HG03575 (cell line): ENCODE data around the gene ABHD17A.
"Not testable (repeated sequence)": the region's sequence is repeated elsewhere in the genome, so short reads cannot be mapped to it uniquely, and the experiment has no call there.

Experiments
- ATAC-seq: cut with Tn5 transposase; IDR thresholded peaks from one replicate; pipeline ENCODE4 v1.9.1; 2021; ENCODE audit not compliant: unreplicated experiment, insufficient number of reproducible peaks, low FRiP score; ENCODE audit errors: extremely low read depth

Gene ABHD17A

DNA sequence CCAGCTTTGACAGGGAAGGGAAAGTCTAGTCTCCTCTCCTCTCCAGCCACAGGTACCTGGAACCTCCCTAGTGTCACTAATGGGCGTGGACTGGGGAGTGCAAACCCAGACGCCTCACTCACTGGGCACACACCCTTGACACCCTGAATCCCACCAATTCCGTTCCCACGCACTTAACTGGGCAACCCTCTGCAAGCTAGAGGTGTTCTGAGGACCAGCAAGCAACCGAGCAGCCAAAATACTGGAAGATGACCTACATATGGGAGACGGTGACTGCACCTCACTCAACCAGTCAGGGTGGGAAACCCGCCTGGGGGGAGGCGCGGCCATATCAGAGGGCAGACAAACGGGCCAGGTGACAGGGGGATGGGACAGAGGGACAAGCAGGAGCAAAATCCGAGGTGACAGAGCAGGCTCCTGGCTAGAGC, 991 bp downstream of the ABHD17A start:
- ATAC-seq: no peak

DNA sequence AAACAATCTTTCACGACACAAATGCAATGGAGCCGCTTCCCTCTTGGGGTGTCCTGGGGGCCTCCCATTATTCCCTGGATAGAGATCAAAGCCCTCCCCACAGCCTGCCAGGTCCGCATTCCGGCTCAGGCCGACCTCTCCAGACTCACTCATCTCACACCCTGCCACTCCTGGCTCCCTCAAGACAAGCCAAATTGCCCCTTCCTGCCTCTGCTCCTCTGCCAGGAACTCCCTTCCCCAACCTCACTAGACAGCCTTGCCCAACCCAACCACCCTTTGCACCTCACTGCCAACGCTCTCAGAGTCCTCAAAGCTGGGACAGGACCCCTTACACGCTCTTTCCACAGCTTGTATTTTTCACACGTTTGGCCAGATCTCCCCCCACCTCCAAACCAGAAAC, 1.5 kb downstream of the ABHD17A start:
- no peak for ATAC-seq

DNA sequence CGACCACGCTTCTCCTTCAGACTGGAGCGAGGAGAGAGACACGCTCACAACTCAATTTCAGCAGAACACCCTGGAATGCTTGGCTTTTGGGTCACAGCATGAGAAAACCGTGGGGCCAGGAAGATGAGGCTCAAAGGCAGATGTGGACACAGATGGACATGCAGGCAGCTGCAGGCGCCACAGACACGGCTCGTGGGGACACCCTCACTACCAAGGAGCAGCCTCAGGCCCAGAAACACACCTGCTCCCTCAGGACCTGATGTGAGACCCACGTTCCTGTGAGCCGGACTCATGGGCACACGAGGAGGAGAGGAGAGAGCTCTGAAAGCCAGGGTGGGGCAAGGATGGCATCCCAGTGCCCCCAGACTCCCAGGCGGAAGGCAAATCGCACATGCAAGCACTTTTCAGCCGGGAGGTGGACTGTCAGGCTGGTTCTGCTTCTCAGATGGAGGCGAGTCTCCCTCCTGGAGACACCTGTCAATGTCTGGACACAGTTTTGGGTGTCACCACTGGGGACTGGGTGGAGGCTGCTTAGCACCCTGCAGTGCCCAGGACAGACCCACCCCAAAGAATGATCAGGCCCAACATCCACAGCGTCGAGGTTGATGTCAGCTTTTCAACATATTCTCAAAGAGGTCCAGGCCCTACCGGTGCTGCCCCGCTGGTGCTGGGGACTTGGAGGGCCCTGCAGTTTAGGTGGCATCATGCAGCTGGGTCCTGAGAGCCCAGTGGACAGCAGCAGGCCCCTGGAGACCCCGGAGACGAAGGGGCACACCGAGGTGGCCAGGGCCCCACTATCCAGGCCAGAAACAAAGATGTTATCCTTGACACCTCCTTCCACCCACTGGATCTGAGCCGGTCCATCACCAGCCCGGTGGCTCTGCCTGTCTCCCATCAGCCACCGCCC, 2.3 kb downstream of the ABHD17A start:
- no peak for ATAC-seq

DNA sequence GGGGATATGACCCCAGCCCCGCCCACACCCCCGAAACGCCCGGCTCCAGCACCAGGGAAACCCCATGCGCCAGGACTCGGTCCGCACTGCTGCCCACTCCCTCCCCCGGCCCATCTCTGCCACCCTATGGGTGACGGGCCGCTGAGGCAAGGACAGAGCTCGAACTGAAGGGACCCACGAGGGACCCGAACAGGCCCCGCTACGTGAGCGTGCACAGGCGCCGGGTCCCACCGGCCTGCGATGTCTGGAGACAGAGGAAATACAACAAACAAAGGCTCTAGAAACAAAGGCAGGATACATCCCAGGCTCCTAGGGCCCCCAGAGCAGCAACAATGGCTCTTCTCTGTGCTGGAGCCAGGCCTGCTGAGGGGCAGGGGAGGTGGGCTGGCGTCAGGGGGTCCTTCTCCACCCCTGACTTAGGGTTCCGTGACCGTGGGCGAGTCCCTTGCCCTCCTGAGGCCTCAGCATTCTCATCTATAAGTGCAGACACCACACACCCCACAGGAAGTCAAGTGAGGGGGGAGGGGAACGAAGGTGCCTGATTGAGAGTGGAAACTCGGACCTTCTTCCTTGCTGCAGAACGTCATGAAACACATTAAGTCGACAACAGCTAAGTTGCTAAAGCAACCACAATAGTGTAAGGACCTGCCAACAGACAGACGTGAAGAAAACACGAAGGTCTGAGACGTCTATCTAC, 3.1 kb downstream of the ABHD17A start:
- ATAC-seq: no peak

DNA sequence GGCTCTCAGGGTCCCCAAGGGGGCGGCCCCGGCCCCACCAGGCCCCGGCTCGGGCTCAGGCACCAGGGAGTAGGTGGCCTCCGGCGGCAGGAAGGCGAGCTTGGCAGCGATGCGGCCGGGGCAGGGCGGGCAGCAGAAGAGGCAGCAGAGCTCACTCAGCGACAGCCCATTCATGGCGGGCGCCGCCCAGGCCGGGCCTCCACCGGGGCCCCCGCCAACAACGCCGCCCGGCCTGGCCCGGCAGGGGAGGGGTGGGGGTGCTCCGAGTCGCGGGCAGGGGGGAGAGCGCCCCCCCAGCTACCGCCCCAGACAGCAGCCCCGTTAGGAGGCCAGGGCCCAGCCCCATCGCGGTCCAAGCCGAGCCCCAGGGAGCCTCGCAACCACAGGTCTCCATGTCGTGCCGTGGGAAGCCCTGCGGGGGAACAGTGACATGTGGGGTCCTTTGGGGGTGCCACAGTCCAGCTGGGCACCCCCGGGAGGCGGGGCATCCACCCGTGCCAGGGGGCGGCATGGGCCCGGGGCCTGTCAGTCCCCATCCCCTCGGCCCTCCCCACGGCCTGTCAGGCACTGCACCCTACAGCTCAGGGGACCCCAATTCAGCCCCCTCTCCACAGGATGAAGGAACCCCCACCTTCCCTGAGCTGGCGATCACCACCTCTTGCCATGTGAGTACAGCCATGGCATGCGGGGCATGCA, 3.8 kb downstream of the ABHD17A start:
- not testable (repeated sequence) for ATAC-seq

DNA sequence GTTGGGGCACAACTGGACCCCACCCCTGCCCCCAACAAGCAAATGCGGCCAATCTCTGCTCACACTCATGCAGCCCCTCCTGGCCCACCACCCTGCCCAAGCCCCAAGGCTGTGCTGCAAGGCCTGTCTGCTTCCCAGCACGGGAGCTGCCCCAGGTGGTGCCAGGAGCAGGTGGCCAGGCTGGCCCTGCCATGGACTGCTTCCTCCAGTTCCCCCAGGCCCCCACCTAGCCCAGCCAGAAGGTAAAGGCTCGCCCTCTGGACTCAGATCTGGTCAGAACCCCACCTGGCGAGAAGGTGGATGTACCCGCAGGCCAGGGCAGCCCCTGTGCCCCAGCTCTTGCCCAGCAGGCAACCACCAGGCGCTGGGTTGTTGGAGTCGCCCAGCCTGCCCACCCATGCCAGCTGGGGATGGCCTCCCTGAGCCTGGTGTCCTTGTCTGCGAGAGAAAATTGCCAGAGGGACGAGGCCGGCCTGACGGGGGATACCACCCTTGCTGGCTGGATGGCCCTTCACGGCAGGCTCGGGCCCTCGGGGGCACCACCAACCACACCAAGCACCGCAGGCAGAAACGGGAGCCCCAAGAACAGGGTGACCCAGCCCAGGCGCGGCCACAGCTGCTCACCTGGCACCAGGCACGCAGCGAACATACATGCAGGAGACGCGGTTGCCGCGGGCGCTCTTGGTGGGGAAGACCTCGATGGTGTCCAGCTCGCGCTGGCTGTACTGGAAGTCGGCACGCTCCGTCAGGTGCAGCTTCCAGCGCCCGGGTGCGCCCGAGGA, 4.5 kb downstream of the ABHD17A start:
- no peak for ATAC-seq

DNA sequence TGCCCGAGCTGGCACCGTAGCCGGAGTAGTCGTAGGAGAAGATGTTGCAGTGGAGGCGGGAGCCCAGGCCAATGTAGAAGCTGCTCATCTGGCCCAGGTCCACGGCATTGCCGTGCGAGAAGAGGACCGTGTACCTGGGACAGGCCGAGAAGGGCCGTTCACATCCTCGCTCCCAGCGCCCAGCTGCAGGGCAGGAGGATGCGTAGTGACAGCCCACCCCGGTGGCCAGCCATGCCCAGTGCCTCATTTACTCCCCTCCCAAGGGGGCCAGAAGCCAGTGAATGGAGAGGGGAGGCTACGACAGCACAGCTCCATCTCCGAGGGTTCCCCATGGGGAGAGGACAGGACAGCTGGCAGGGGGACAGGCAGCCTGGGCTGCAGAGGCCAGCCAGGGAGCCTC, 5.3 kb downstream of the ABHD17A start:
- not testable (repeated sequence) for ATAC-seq

DNA sequence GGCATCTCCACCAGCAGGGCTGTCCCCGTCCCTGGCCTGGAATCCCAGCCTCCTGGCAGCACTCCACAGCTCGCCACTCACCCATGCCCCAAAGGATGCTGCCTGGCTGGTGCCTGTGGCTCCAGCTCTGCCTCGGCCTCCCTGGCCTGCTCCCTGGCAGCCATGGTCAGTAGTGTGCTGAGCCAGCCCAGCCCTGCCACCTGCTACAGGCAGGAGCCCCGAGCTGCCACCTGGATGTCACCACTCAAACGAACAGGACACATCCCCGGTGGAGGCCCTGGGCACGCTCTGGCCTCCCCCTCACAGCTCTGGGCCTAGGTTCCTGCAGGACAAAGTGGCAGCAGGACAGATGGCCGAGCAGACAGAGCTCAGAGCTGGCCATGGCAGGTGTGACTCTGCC, 6.7 kb downstream of the ABHD17A start:
- not testable (repeated sequence) for ATAC-seq

DNA sequence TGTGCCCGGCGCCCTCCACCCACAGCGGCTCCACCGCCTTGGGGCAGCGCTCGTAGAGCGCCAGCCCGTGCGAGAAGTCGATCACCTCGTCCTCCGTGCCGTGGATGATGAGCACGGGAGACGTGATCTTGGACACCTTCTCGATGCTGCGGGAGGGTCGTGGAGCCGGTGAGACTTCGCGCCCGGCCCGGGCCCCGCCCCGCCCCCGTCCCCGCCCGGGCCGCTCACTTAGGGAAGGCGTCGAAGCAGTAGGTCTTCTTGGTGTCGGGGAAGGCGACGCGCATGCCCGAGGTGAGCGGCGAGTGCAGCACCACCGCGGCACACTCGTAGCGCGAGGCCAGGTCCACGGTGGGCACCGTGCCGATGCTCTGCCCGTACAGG, 8.0 kb downstream of the ABHD17A start:
- ATAC-seq: not testable (repeated sequence)

DNA sequence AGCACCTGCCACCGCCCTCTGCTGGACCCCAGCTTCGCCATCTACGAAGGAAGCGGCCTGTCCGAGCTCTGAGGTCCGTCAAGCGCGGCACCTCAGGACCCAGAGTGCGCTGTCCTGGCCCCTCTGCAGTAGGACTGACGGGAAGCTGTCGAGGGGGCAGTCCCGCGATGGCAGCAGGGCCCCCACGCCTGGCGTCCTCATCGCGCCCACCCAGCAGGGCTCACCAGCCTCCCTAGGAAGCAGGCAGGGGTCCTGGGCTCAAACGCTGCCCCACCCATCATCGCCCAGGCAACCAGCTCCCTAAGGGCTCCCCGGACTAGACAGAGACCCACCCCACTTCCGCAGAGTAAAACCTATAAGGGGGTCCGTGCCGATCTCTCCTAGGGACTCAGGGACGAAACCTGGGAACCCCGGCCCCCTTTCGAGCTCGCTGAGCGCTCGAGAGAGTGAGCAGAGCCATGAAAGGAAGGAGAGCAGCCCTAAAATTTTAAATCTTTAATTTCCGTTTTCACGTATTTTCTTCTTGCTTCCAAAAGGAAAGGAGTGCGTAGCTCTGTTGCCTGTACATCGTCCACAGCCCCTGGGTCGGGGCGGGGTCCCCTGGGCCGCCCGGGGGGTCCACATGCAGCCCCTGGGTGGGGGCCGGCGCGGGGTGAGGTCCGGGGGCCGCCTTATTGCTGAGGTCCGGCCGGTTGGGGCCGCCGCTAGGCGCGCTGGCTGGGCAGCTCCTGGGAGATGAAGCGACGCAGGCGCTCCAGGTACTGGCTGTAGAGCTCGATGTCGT, 8.6 kb downstream of the ABHD17A start:
- not testable (repeated sequence) for ATAC-seq

DNA sequence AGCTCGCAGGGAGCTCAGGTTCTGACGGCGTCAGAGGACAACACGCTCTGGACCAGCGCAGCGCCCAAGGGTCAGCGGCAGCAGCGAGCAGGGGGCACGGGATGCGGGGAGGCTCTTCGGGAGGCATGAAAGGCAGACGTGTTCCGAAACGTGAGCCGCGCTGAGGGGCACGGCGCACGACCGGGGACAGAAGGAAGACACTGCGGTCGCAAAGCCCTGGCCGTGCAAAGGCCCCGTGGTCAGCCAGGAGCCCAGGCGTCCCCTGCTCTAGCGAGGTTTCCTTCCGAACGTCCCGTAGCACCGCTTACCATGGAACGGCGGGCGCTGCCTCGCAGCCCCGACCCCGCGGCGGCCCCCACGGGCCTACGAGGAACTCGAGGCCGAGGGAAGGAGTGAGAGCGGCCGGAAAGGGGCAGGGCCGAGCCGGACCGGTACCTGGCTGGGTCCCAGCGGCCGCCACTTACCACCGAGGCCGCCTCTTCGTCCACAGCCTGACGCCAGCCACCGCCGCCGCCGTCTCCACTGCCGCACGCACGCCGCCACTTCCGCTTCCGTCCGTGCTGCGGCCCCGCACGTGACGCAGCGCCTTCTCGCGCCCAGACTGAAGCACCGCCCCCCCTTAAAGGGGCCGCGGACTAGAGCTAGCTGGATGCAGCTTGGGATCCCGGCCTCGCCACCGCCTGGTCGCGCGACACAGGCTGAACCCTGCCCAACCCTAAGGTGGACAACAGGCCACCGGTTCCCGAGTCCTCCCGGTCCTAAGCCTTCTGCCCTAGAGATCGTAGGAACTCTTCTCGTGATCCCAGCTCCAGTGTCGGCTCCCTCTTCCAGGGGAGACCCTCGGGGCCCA, 9.4 kb downstream of the ABHD17A start:
- peak; percentile 45 for ATAC-seq

DNA sequence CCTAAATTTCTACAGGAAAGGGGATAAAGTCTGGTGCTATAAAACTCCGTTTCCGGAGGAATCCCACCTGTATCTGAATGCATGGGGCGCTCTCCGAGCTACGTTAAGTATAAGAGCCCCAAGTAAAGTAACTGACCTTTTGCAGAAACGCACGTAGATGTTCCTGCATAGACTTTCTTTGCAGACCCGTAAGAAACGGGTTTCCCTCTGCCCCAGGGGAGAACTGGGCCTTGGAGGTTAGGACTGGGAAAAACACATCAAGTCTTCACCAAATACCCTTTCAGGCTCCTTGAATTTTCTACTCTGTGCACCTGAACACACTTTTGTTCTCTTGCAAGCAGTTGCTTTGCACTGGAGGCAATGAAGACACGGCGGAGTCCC, 10.0 kb downstream of the ABHD17A start:
- not testable (repeated sequence) for ATAC-seq

DNA sequence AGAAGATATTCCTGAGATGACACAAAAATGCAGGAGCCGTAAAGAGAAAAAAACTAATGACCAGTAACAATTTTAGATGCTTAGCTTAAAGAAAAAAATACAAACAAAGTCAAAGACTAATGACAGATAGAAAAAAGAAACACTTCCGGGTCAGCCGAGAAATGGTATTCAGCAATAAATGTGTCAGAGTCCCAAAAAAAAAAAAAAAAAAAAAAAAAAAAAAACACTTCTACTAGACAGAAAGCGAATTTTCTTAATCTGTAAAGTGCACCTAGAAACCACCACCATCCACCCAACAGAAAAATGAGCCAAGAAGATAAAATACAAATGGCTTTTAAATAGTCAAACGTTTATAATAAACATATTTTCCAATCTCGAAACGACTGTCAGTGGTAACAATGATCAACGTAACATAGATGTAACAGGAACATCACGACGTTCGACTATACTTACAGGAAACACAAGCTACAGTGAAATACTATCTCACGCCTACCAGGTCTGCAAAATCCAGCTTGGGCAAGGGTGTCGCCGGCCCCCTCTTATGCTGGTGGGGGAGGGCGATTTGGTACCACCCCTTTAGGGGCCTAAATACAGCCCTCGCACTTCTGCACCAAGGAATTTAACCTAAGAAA, 10.6 kb downstream of the ABHD17A start:
- no peak for ATAC-seq

DNA sequence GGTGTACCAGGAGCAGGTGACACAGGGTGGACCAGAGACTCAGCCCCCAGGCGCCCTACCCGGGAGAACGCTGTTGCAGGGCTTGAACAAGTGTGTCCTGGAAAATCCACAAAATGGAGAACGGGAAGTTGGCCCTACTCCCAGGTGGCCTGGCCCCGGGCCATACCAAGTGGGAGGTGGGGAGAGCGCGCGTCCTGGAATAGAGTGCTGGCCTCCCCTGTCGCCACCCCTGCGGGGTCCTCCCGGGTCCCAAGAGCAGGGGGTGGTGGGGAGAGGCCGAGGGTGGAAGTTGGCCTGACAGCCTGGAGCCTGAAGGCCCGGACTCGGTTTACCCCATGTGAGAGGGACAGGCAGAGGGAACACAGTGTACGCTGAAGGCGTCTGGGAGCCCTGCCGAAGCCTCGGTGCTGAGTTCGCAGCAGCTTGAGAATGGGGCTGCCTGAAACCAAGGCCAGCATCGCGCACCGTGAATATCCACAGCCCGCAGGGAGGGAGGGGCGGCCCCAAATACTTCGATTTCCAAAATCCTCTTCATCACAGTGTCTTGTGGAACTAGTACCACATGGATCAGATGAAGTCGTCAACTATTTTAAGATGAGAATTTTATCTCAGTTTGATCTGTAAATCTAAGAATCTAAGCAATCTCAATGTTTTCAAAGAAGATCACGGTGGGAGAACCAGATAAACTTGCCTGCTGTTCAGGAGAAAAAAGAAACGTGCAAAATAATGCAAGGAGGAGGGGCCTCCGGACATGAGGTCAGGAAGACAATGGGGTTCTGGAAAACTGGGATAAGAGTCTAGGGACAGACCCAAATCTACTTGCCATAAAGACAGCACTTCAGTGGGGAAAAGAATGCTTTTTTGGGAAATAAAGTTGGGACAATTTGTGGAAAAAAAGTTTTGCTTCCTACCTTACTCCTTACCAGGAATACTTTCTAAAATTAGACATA, 11.5 kb downstream of the ABHD17A start:
- no peak for ATAC-seq

DNA sequence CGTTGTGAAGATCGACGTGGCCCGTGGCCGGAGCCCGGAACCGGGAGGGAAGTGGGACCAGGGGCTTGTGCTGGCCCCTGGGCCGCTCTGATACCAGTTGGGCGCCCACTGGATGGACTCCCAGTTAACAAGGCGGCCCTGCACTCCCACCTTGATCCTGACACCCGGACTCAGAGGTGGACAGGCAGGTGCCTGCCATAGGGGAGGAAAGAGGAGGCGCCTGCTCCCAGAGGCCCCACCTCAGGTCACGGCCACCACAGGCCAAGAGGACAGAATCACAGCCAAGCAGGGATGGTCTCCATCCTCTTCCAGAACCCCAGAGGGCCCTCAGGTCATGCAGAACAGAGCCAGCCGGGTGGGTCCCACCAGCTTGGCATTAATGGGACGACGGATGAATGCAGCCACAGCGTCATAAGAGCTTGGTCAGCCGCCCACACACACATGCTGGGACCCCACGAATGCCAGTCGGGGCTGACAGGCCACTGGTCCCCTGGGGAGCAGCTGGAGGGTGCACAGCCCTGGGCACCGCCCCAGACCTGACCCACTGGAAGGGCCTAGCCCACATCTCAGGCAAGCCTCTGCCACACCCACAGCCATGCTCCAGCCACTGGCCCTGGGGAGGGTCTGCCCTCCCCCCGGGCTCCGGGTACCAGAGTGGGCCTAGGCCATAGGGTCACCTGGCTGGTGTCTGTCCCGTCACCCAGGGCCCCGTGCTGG, 12.3 kb downstream of the ABHD17A start:
- ATAC-seq: no peak
